Measurements from ENCODE around the gene FERMT1.

DNA sequence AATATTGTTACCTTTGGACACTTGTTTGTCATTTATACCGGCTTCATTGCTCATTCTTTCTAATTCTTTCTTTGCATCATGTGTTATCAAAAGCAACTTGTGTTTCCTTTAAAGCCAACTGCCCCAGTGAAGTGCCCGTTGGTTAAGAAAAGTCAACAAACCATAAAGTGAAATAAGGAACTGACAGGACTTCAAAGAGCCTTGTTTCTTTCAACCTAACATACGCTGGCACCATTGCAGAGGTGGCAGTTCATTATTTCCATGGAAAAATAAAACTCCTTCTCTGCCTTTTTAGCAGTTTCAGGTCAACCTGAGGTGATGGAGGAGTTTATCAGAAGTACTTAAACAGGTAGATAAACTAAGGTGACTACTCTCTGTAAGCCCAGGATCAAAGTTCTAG is 28.8 kb downstream of the FERMT1 start:
- TF ChIP-seq, protein P1, sequence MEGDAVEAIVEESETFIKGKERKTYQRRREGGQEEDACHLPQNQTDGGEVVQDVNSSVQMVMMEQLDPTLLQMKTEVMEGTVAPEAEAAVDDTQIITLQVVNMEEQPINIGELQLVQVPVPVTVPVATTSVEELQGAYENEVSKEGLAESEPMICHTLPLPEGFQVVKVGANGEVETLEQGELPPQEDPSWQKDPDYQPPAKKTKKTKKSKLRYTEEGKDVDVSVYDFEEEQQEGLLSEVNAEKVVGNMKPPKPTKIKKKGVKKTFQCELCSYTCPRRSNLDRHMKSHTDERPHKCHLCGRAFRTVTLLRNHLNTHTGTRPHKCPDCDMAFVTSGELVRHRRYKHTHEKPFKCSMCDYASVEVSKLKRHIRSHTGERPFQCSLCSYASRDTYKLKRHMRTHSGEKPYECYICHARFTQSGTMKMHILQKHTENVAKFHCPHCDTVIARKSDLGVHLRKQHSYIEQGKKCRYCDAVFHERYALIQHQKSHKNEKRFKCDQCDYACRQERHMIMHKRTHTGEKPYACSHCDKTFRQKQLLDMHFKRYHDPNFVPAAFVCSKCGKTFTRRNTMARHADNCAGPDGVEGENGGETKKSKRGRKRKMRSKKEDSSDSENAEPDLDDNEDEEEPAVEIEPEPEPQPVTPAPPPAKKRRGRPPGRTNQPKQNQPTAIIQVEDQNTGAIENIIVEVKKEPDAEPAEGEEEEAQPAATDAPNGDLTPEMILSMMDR (IDR thresholded peaks at IDR 0.05): no peak
- TF ChIP-seq POLR2AphosphoS5 (IDR thresholded peaks at IDR 0.05; ENCODE audit: insufficient read depth in 1 of 2, low read depth in 1 of 2) (no peak), POLR2A (IDR thresholded peaks at IDR 0.05) (no peak)
